Type B pancreatic cell (in vitro differentiated cells): ENCODE measurements around the gene AQP12A. TPM values are rescaled to one million over a fixed set of nuclear protein-coding genes. Genes with fewer than 3 reads are reported as not detected.

ENCODE experiments used
- DNase-seq: peaks from one replicate; pipeline ENCODE4 v3.0.0; 2021; ENCODE audit warnings: mixed read lengths; ENCODE audit not compliant: unreplicated experiment; ENCODE audit errors: extremely low spot score
- H3K27ac Mint-ChIP-seq: 2 replicates; pipeline ENCODE4 v1.8.0; 2021; ENCODE audit warnings: mild to moderate bottlenecking, mixed read lengths
- H3K27me3 Mint-ChIP-seq: 2 replicates; pipeline ENCODE4 v1.8.0; 2021; ENCODE audit warnings: mixed read lengths
- H3K36me3 Mint-ChIP-seq: 2 replicates; pipeline ENCODE4 v1.8.0; 2021; ENCODE audit warnings: mixed read lengths
- H3K4me1 Mint-ChIP-seq: one replicate; pipeline ENCODE4 v1.8.0; 2021; ENCODE audit warnings: mixed read lengths; ENCODE audit not compliant: unreplicated experiment
- H3K4me3 Mint-ChIP-seq: 2 replicates; pipeline ENCODE4 v1.8.0; 2021; ENCODE audit warnings: mild to moderate bottlenecking, mixed read lengths
- H3K9me3 Mint-ChIP-seq: 2 replicates; pipeline ENCODE4 v1.8.0; 2021; ENCODE audit warnings: mixed read lengths
- total RNA-seq: library from RNA; stranded (reverse); gene quantifications from 2 replicates; pipeline ENCODE4 v1.2.1, GENCODE V29; 2021; ENCODE audit warnings: low replicate concordance
- TF ChIP-seq, protein P1 (sequence below): fragments of 200-600 bp; sonication (generic); conservative IDR thresholded peaks from 2 replicates; pipeline ENCODE4 v1.5.0; 2021; ENCODE audit warnings: antibody characterized with exemption, mild to moderate bottlenecking

The AQP12A gene
- total RNA-seq, 1 donor from 2014 or later, result 0.97 TPM

GRCh38 chr2:240716130-240716798, 24.6 kb downstream of the AQP12A start:
- Mint-ChIP-seq H3K27ac (peak overlapping the region; percentile 66), H3K4me1 (no peaks in the 10 kb centered on the region), H3K4me3 (no peak overlapping the region), H3K36me3 (no peaks in the 10 kb centered on the region), H3K9me3 (no peaks in the 10 kb centered on the region), H3K27me3 (no peaks in the 10 kb centered on the region)
- no peak for DNase-seq
- TF ChIP-seq, protein P1, sequence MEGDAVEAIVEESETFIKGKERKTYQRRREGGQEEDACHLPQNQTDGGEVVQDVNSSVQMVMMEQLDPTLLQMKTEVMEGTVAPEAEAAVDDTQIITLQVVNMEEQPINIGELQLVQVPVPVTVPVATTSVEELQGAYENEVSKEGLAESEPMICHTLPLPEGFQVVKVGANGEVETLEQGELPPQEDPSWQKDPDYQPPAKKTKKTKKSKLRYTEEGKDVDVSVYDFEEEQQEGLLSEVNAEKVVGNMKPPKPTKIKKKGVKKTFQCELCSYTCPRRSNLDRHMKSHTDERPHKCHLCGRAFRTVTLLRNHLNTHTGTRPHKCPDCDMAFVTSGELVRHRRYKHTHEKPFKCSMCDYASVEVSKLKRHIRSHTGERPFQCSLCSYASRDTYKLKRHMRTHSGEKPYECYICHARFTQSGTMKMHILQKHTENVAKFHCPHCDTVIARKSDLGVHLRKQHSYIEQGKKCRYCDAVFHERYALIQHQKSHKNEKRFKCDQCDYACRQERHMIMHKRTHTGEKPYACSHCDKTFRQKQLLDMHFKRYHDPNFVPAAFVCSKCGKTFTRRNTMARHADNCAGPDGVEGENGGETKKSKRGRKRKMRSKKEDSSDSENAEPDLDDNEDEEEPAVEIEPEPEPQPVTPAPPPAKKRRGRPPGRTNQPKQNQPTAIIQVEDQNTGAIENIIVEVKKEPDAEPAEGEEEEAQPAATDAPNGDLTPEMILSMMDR, result no peak

GRCh38 chr2:240717181-240717641, 25.5 kb downstream of the AQP12A start:
- Mint-ChIP-seq H3K36me3 (no peaks in the 10 kb centered on the region), H3K9me3 (no peaks in the 10 kb centered on the region), H3K27ac (no peak overlapping the region), H3K4me1 (no peaks in the 10 kb centered on the region), H3K27me3 (no peaks in the 10 kb centered on the region), H3K4me3 (no peak overlapping the region)
- TF ChIP-seq, protein P1, result no peak
- DNase-seq, result no peak

GRCh38 chr2:240717681-240718581, 26.3 kb downstream of the AQP12A start:
- H3K9me3 Mint-ChIP-seq, result no peaks in the 10 kb centered on the region
- H3K36me3 Mint-ChIP-seq, result no peaks in the 10 kb centered on the region
- no peak overlapping the region for H3K4me3 Mint-ChIP-seq

DNA sequence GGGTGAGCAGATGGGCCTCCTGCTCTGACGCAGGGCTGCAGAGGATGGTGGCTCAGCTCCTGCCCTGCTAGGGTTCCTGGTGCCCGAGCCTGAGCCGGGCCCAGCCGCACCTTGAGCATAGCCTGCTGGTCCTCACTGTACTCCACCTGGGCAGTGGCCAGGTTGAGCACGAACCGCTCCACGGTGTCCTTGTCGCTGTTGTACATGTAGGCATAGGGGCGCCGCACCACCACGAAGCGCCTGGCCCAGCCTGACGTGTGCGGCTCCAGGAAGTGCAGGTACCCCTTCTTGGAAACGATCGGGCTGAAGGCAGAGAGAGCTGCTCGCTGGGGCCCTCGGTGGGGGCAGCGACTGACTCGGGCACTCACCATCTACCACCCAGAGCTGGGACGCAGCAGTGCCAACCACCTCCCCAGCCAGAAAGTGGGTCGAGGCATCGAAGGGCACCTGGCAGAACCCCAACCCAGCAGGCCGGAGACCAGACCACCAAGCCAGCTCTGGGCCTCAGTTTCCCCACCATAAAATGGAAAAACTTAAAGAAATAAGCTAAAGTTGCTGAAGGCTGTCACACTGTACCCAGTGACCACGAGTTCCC, 27.3 kb downstream of the AQP12A start:
- no peaks in the 10 kb centered on the region for H3K9me3 Mint-ChIP-seq
- no peaks in the 10 kb centered on the region for H3K27me3 Mint-ChIP-seq
- H3K27ac Mint-ChIP-seq, result no peak overlapping the region
- TF ChIP-seq, protein P1, result no peak
- no peak for DNase-seq
- no peak overlapping the region for H3K4me3 Mint-ChIP-seq
- no peaks in the 10 kb centered on the region for H3K4me1 Mint-ChIP-seq
- H3K36me3 Mint-ChIP-seq, result no peaks in the 10 kb centered on the region

More at GRCh38 chr2:240717681-240718581, 26.3 kb downstream of the AQP12A start:
- DNase-seq, result no peak
- Mint-ChIP-seq H3K27ac (no peak overlapping the region), H3K27me3 (no peaks in the 10 kb centered on the region), H3K4me1 (no peaks in the 10 kb centered on the region)
- TF ChIP-seq, protein P1, result no peak

- H3K4me1 Mint-ChIP-seq, result no peaks in the 10 kb centered on the region
- no peaks in the 10 kb centered on the region for H3K27me3 Mint-ChIP-seq
- no peaks in the 10 kb centered on the region for H3K9me3 Mint-ChIP-seq
- H3K4me3 Mint-ChIP-seq, result no peak overlapping the region
- no peaks in the 10 kb centered on the region for H3K36me3 Mint-ChIP-seq
- TF ChIP-seq, protein P1, result no peak
- H3K27ac Mint-ChIP-seq, result no peak overlapping the region
- no peak for DNase-seq
Observed at GRCh38 chr2:240719676-240720545, 28.2 kb downstream of the AQP12A start.
